ENCODE measurements around the gene WDR88. TPM values are rescaled to one million over a fixed set of nuclear protein-coding genes. Genes with fewer than 3 reads are reported as not detected.
"Not testable (repeated sequence)": the region's sequence is repeated elsewhere in the genome, so short reads cannot be mapped to it uniquely, and the experiment has no call there.

The WDR88 gene
- total RNA-seq, 1 donor from 2014 or later = not detected

- DNase-seq (ENCODE audit: low read depth, low spot score) = no peak
These were observed 64.7 kb downstream of the WDR88 start for GRCh38 chr19:33196446-33197193.

GRCh38 chr19:33197591-33198000, 65.7 kb downstream of the WDR88 start:
- no peak for DNase-seq (ENCODE audit: low read depth, low spot score)

GRCh38 chr19:33198169-33198568, 66.3 kb downstream of the WDR88 start:
- DNase-seq (ENCODE audit: low read depth, low spot score) = no peak

GRCh38 chr19:33199441-33200265, 67.7 kb downstream of the WDR88 start:
- DNase-seq (ENCODE audit: low read depth, low spot score) = no peak

- no peak for DNase-seq (ENCODE audit: low read depth, low spot score)
These were observed 69.6 kb downstream of the WDR88 start for GRCh38 chr19:33201473-33201872.

GRCh38 chr19:33201886-33202545, 70.1 kb downstream of the WDR88 start:
- DNase-seq (ENCODE audit: low read depth, low spot score) = no peak

- DNase-seq (ENCODE audit: low read depth, low spot score) = no peak
These were observed 70.9 kb downstream of the WDR88 start for GRCh38 chr19:33202546-33203507.

GRCh38 chr19:33203529-33203928, 71.6 kb downstream of the WDR88 start:
- no peak for DNase-seq (ENCODE audit: low read depth, low spot score)

- DNase-seq (ENCODE audit: low read depth, low spot score) = no peak
These were observed 72.4 kb downstream of the WDR88 start for GRCh38 chr19:33204136-33204973.

- no peak for DNase-seq (ENCODE audit: low read depth, low spot score)
These were observed 73.2 kb downstream of the WDR88 start for GRCh38 chr19:33205110-33205509.

GRCh38 chr19:33205531-33206260, 73.8 kb downstream of the WDR88 start:
- no peak for DNase-seq (ENCODE audit: low read depth, low spot score)

GRCh38 chr19:33206261-33207039, 74.5 kb downstream of the WDR88 start:
- DNase-seq (ENCODE audit: low read depth, low spot score) = no peak

- no peak for DNase-seq (ENCODE audit: low read depth, low spot score)
These were observed 75.2 kb downstream of the WDR88 start for GRCh38 chr19:33207040-33207620.

GRCh38 chr19:33207903-33208302, 76.0 kb downstream of the WDR88 start:
- no peak for DNase-seq (ENCODE audit: low read depth, low spot score)

- no peak for DNase-seq (ENCODE audit: low read depth, low spot score)
These were observed 76.5 kb downstream of the WDR88 start for GRCh38 chr19:33208371-33208895.

GRCh38 chr19:33208904-33209849, 77.3 kb downstream of the WDR88 start:
- DNase-seq (ENCODE audit: low read depth, low spot score) = no peak

- not testable (repeated sequence) for DNase-seq (ENCODE audit: low read depth, low spot score)
These were observed 77.9 kb downstream of the WDR88 start for GRCh38 chr19:33209850-33210230.
